ENCODE results near the gene LYL1. TPM values are rescaled to one million over a fixed set of nuclear protein-coding genes. Genes with fewer than 3 reads are reported as not detected.
A peak's percentile ranks its signal among the peaks of the same experiment; 100 is the strongest.

LYL1 gene
- total and polyA plus RNA-seq, 2 of the 13 experiments (the other 11 are each of a cell fraction or from before 2014, with no cell fraction given) = 0.75 to 0.92 TPM

DNA sequence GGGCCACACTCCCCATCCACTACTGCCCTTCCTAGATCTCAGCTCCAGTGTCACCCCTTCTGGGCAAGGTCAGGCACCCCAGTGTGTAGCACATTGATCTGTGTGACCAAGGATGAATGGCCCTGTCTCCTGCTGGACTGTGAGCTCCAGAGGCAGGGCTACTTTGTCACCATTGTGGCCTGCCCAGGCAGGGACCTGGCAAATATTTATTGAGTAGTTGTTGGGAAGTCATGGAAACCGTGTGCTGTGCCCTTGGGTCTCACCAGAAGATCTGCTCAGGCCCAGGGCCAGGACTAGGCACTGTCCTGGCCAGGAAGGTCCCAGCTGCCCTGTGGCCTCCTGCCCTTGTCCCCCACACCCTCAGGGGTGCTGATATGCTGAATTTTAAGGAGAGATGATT, 25.9 kb upstream of the LYL1 start (continued):
- peak; percentile 71 for TF ChIP-seq ZNF687 (CRISPR knock-in tag; IDR thresholded peaks at IDR 0.05)
- 0 out of 2 replicates have a peak, but pooled peaks have one; percentile 55 for TF ChIP-seq SP4 (CRISPR knock-in tag; IDR thresholded peaks at IDR 0.05)
- no peak for TF ChIP-seq ZBTB1 (CRISPR knock-in tag; IDR thresholded peaks at IDR 0.05; ENCODE audit: borderline replicate concordance)
- TF ChIP-seq ZNF331 (CRISPR knock-in tag; IDR thresholded peaks at IDR 0.05) = peak; percentile 52; the same call in 1 of the 2 replicates
- TF ChIP-seq JUND (CRISPR knock-in tag; IDR thresholded peaks at IDR 0.05) = no peak
- no peak for TF ChIP-seq E2F1 (CRISPR knock-in tag; IDR thresholded peaks at IDR 0.05)
- TF ChIP-seq PAF1 (CRISPR knock-in tag; IDR thresholded peaks at IDR 0.05) = no peak
- TF ChIP-seq, protein P1, sequence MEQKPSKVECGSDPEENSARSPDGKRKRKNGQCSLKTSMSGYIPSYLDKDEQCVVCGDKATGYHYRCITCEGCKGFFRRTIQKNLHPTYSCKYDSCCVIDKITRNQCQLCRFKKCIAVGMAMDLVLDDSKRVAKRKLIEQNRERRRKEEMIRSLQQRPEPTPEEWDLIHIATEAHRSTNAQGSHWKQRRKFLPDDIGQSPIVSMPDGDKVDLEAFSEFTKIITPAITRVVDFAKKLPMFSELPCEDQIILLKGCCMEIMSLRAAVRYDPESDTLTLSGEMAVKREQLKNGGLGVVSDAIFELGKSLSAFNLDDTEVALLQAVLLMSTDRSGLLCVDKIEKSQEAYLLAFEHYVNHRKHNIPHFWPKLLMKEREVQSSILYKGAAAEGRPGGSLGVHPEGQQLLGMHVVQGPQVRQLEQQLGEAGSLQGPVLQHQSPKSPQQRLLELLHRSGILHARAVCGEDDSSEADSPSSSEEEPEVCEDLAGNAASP (CRISPR knock-in tag; IDR thresholded peaks at IDR 0.05; ENCODE audit: borderline replicate concordance) = peak; percentile 70; the same call in 1 of the 2 replicates
- TF ChIP-seq TGIF2 (CRISPR knock-in tag; IDR thresholded peaks at IDR 0.05) = no peak
- TF ChIP-seq ZNF496 (CRISPR knock-in tag; IDR thresholded peaks at IDR 0.05; ENCODE audit: insufficient replicate concordance) = no peak
- peak; percentile 53; the same call in 1 of the 2 replicates for TF ChIP-seq KAT2B (IDR thresholded peaks at IDR 0.05; ENCODE audit: borderline replicate concordance, low read depth, low read length)
- TF ChIP-seq ZMYM4 (CRISPR knock-in tag; IDR thresholded peaks at IDR 0.05) = peak; percentile 51; the same call in 1 of the 2 replicates
- peak; percentile 8; the same call in 1 of the 2 replicates for TF ChIP-seq STAG1 (CRISPR knock-in tag; IDR thresholded peaks at IDR 0.05)
- 0 out of 2 replicates have a peak, but pooled peaks have one; percentile 19 for TF ChIP-seq KAT7 (CRISPR knock-in tag; IDR thresholded peaks at IDR 0.05; ENCODE audit: borderline replicate concordance)
- TF ChIP-seq, protein P2, sequence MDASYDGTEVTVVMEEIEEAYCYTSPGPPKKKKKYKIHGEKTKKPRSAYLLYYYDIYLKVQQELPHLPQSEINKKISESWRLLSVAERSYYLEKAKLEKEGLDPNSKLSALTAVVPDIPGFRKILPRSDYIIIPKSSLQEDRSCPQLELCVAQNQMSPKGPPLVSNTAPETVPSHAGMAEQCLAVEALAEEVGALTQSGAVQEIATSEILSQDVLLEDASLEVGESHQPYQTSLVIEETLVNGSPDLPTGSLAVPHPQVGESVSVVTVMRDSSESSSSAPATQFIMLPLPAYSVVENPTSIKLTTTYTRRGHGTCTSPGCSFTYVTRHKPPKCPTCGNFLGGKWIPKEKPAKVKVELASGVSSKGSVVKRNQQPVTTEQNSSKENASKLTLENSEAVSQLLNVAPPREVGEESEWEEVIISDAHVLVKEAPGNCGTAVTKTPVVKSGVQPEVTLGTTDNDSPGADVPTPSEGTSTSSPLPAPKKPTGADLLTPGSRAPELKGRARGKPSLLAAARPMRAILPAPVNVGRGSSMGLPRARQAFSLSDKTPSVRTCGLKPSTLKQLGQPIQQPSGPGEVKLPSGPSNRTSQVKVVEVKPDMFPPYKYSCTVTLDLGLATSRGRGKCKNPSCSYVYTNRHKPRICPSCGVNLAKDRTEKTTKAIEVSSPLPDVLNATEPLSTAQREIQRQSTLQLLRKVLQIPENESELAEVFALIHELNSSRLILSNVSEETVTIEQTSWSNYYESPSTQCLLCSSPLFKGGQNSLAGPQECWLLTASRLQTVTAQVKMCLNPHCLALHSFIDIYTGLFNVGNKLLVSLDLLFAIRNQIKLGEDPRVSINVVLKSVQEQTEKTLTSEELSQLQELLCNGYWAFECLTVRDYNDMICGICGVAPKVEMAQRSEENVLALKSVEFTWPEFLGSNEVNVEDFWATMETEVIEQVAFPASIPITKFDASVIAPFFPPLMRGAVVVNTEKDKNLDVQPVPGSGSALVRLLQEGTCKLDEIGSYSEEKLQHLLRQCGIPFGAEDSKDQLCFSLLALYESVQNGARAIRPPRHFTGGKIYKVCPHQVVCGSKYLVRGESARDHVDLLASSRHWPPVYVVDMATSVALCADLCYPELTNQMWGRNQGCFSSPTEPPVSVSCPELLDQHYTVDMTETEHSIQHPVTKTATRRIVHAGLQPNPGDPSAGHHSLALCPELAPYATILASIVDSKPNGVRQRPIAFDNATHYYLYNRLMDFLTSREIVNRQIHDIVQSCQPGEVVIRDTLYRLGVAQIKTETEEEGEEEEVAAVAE (CRISPR knock-in tag; IDR thresholded peaks at IDR 0.05; ENCODE audit: borderline replicate concordance) = no peak
- peak; percentile 85; the same call in 1 of the 2 replicates for TF ChIP-seq NR2F6 (IDR thresholded peaks at IDR 0.05)
- TF ChIP-seq NR2F6 (CRISPR knock-in tag; IDR thresholded peaks at IDR 0.05) = peak; percentile 92
